ENCODE results near the gene POU6F1. TPM values are rescaled to one million over a fixed set of nuclear protein-coding genes. Genes with fewer than 3 reads are reported as not detected.

The POU6F1 gene
- total and polyA plus RNA-seq, 10 of the 15 experiments (the other 5 are each of a cell fraction or from before 2014, with no cell fraction given) = 0.26 to 4.2 (median 1.2) TPM

- TF ChIP-seq, protein P1, sequence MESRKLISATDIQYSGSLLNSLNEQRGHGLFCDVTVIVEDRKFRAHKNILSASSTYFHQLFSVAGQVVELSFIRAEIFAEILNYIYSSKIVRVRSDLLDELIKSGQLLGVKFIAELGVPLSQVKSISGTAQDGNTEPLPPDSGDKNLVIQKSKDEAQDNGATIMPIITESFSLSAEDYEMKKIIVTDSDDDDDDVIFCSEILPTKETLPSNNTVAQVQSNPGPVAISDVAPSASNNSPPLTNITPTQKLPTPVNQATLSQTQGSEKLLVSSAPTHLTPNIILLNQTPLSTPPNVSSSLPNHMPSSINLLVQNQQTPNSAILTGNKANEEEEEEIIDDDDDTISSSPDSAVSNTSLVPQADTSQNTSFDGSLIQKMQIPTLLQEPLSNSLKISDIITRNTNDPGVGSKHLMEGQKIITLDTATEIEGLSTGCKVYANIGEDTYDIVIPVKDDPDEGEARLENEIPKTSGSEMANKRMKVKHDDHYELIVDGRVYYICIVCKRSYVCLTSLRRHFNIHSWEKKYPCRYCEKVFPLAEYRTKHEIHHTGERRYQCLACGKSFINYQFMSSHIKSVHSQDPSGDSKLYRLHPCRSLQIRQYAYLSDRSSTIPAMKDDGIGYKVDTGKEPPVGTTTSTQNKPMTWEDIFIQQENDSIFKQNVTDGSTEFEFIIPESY (IDR thresholded peaks at IDR 0.05) = no peak
- TF ChIP-seq CBX5 (IDR thresholded peaks at IDR 0.05; ENCODE audit: low read depth) = no peak
- TF ChIP-seq GABPA (IDR thresholded peaks at IDR 0.05; ENCODE audit: low read depth) = no peak
- no peak for TF ChIP-seq RFX5 (IDR thresholded peaks at IDR 0.05; ENCODE audit: low read depth, low read length)
These were observed 3.0 kb downstream of the POU6F1 start (continued) for GRCh38 chr12:51214895-51215294.

DNA sequence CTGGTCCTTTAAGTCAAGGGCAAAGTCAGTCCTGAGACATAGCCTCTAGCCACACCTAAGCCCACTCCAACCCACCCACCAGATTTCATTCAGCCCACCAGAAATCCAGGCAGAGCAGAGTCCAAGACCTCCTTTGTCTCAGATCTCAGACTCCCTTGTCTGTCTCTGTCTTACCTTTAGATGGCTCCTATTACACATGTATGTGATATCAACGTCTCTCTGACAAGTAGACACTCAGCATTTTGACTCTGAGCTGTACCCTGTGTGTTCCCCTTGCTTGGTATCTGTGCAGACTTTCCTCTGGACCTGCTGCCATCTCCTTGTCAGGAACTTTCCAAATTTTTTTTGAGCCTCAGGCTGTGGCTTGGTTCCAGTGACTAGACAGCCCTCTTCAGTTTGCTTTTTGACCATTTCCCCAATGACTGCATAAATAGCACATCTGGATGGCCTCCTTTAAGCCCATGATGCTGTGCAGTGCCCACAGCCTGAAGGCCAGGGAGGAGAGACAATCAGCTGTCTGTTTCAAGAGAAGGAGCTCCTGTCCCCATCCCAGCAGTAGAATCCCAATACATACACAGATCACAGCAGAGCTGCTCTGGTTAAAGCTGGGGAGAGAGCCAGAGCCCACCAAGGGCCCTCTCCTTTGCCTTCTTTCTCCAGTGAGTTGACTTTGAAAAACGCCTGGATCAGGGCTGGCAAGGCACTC is 7.0 kb downstream of the POU6F1 start:
- ChIA-PET CTCF (interaction anchor here (0.7 to 2.8 kb wide), 5 partner anchors 11 to 164 kb away, joined by 3 to 12 read pairs (median 3); no protein-coding TSS in a partner anchor), SMC1A (ENCODE audit: uncharacterized antibody, unreplicated experiment) (interaction anchor here (0.6 to 2.1 kb wide), 3 partner anchors 98 to 159 kb away, joined by 3 to 6 read pairs (median 3); no protein-coding TSS in a partner anchor), POLR2A (no interaction called here), RAD21 (ENCODE audit: unreplicated experiment) (interaction anchor here (1.1 kb wide), 1 partner anchor 130 kb away, joined by 3 read pairs; no protein-coding TSS in a partner anchor)
- Histone ChIP-seq H3K9ac (ENCODE audit: control insufficient read depth, insufficient read depth, low read length) (no peak overlapping the region), H4K20me1 (ENCODE audit: control insufficient read depth, insufficient read depth) (no peaks in the 10 kb centered on the region), H3K79me2 (ENCODE audit: control insufficient read depth, insufficient read depth, low read length) (no peaks in the 10 kb centered on the region), H2AFZ (ENCODE audit: control insufficient read depth, low read depth, low read length) (no peak overlapping the region), H3K9me3 (replicated peaks; ENCODE audit: control insufficient read depth, insufficient read depth, low read length) (no peaks in the 10 kb centered on the region), H3K27ac (ENCODE audit: control insufficient read depth, insufficient read depth) (no peak overlapping the region), H3K4me2 (ENCODE audit: control insufficient read depth, insufficient read depth) (no peak overlapping the region), H3K36me3 (ENCODE audit: control insufficient read depth in 2 of 2, insufficient read depth in 2 of 2, low read length in 1 of 2) (no peaks in the 10 kb centered on the region), H3K4me1 (ENCODE audit: control insufficient read depth, insufficient read depth, low read length) (no peaks in the 10 kb centered on the region), H3K4me3 (no peak overlapping the region), H3K27me3 (replicated peaks in 1 of 2; ENCODE audit: control insufficient read depth in 2 of 2, insufficient read depth in 2 of 2, low read length in 1 of 2) (no peaks in the 10 kb centered on the region)
- 44% methylated on average over 2 of the region's 2 CpGs for WGBS (ENCODE audit: insufficient coverage, insufficient replicate concordance, low lambda C conversion rate, missing lambda C conversion rate)
- ATAC-seq = peak; percentile 25; the same call in 1 of the 3 replicates
- no peak for FAIRE-seq
- no peak for DNase-seq (ENCODE audit: low read depth, low spot score)
- intact Hi-C loops (cut with micrococcal nuclease; ENCODE audit: unreplicated experiment) = no loop called here
- in situ Hi-C loops (cut with MboI) = no loop called here
- BruUV-seq (replicated peaks) = no TSS peak
- TF ChIP-seq, protein P2, sequence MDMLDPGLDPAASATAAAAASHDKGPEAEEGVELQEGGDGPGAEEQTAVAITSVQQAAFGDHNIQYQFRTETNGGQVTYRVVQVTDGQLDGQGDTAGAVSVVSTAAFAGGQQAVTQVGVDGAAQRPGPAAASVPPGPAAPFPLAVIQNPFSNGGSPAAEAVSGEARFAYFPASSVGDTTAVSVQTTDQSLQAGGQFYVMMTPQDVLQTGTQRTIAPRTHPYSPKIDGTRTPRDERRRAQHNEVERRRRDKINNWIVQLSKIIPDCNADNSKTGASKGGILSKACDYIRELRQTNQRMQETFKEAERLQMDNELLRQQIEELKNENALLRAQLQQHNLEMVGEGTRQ (IDR thresholded peaks at IDR 0.05; ENCODE audit: borderline replicate concordance, low read depth, low read length) = no peak
- TF ChIP-seq MTA2 (IDR thresholded peaks at IDR 0.05; ENCODE audit: low read depth) = no peak
- TF ChIP-seq RFX5 (IDR thresholded peaks at IDR 0.05; ENCODE audit: low read depth, low read length) = no peak
- TF ChIP-seq ZZZ3 (IDR thresholded peaks at IDR 0.05; ENCODE audit: control insufficient read depth, insufficient read length, low read depth) = no peak
- TF ChIP-seq CREM (IDR thresholded peaks at IDR 0.05; ENCODE audit: low read depth) = no peak
- no peak for TF ChIP-seq POLR2AphosphoS2 (IDR thresholded peaks at IDR 0.05; ENCODE audit: low read depth, low read length)
- TF ChIP-seq, protein P3, sequence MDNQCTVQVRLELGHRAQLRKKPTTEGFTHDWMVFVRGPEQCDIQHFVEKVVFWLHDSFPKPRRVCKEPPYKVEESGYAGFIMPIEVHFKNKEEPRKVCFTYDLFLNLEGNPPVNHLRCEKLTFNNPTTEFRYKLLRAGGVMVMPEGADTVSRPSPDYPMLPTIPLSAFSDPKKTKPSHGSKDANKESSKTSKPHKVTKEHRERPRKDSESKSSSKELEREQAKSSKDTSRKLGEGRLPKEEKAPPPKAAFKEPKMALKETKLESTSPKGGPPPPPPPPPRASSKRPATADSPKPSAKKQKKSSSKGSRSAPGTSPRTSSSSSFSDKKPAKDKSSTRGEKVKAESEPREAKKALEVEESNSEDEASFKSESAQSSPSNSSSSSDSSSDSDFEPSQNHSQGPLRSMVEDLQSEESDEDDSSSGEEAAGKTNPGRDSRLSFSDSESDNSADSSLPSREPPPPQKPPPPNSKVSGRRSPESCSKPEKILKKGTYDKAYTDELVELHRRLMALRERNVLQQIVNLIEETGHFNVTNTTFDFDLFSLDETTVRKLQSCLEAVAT (IDR thresholded peaks at IDR 0.05) = no peak
- TF ChIP-seq MEF2A (IDR thresholded peaks at IDR 0.05; ENCODE audit: insufficient read depth, low read depth, low read length) = no peak
- TF ChIP-seq BRCA1 (IDR thresholded peaks at IDR 0.05; ENCODE audit: low read depth, low read length) = no peak
- no peak for TF ChIP-seq HSF1 (IDR thresholded peaks at IDR 0.05; ENCODE audit: low read depth, low read length)
- no peak for TF ChIP-seq RELB (IDR thresholded peaks at IDR 0.05; ENCODE audit: low read depth)
